GM04503 (cell line): ENCODE data around the gene TRIM38.

Source experiments
- DNase-seq: peaks from one replicate; pipeline ENCODE4 v3.0.0-alpha.2; 2012; ENCODE audit warnings: low read depth

Gene TRIM38

GRCh38 chr6:26026833-26027490 is 64.4 kb downstream of the TRIM38 start:
- peak; percentile 78 for DNase-seq

GRCh38 chr6:26027491-26028211 is 65.0 kb downstream of the TRIM38 start:
- DNase-seq = no peak

GRCh38 chr6:26028212-26028745 is 65.7 kb downstream of the TRIM38 start:
- DNase-seq = no peak

- DNase-seq = no peak
These were observed 66.4 kb downstream of the TRIM38 start for GRCh38 chr6:26028746-26029569.

- no peak for DNase-seq
These were observed 66.9 kb downstream of the TRIM38 start for GRCh38 chr6:26029570-26029856.

GRCh38 chr6:26029857-26030653 is 67.5 kb downstream of the TRIM38 start:
- no peak for DNase-seq

- no peak for DNase-seq
These were observed 68.1 kb downstream of the TRIM38 start for GRCh38 chr6:26030716-26031115.

GRCh38 chr6:26031151-26031594 is 68.6 kb downstream of the TRIM38 start:
- DNase-seq = no peak

GRCh38 chr6:26031595-26032339 is 69.2 kb downstream of the TRIM38 start:
- DNase-seq = peak; percentile 78

GRCh38 chr6:26032340-26033084 is 69.9 kb downstream of the TRIM38 start:
- no peak for DNase-seq

- DNase-seq = peak; percentile 94
These were observed 70.7 kb downstream of the TRIM38 start for GRCh38 chr6:26033085-26033940.

GRCh38 chr6:26033941-26034354 is 71.3 kb downstream of the TRIM38 start:
- no peak for DNase-seq

GRCh38 chr6:26034905-26035304 is 72.3 kb downstream of the TRIM38 start:
- no peak for DNase-seq
